DMS79 treated with DMSO at 0.1 percent for 48 hours (cell line): ENCODE measurements around the gene CDC42BPA.
A peak's percentile ranks its signal among the peaks of the same experiment; 100 is the strongest.
"Not testable (repeated sequence)": the region's sequence is repeated elsewhere in the genome, so short reads cannot be mapped to it uniquely, and the experiment has no call there.

Experiments used
- DNase-seq: peaks from one replicate; lab custom pipeline; 2025; lab: John Stamatoyannopoulos, UW

The CDC42BPA gene

GRCh38 chr1:227318016-227318852 lies at the start of gene CDC42BPA:
TSS of gene CDC42BPA (minus strand) at chr1:227318492. CDS start at chr1:227317182, 1,310 bp downstream.
- DNase-seq: peak; percentile 90

DNA sequence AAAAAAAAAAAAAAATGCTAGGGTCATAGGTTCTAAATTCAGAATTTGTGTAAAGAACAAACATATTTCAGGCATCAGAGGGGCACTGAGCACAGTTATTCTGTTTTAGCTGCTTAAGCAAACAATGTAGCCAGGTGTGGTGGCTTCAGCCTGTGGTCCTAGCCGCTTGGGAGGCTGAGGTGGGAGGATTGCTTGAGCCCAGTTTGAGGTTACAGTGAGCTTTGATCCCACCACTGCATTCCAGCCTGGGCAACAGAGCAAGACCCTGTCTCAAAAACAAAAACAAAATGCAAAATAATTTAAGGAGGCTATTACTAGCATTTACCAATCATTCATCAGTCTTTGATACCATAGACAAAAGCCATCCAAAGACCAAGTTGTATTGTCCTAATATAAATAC lies 49.7 kb upstream of the CDC42BPA start:
- no peak for DNase-seq

DNA sequence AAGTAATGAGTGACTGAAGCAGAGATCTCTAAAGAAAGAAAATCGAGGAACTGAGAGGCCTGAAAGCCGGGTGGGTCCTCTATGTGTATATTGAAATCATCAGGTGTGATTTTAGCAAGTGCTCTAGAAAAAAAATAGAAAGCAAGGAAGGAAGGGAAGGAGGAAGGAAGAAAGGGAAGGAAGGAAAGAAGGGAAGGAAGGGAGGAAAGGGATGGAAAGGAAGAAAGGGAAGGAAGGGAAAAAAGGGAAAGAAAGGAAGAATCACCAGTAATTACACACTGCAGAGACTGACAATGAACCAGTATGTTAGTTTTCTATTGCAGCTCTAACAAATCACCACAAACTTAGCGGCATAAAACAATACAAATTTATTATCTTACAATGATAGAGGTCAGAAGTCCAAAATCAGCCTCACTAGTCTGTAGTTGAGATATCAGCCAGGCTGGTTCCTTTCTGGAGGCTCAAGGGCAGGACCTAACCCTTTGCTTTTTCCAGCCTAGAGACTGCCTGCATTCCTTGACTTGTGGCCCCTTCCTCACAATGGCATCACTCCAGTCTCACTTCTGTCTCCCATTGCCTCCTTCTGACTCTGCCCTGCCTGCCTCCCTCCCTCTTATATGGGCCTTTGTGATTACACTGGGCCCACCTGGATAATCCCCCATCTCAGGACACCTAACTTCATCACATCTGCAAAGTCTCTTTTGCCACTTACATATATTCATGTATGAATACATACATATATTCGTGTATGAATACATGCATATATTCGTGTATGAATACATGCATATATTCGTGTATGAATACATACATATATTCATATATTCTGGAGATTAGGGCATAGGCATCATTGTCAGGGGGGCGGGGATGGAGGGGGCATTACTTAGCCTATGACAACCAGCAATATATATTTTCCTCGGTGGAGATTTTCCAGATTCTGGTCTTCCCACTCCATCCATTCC lies 47.5 kb upstream of the CDC42BPA start:
- no peak for DNase-seq

DNA sequence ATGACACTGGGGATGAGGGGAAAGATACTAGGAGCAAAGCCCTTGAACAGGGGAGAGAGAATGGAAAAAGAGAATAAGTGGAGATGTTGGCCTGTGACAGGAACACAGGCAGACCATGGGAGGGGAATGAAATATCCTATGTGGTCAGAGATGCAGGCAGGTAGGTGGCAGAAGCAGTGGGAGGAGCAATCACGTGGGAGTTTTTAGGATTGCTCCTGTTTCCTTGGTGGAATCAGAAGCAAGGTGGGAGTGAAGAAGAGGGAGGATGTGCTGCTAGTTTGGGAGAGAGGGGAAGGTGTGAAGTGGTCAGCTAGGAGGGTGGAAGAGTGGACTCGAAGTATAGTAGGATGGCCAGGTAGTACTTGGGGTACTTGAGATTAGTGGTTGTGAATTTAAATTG lies 46.4 kb upstream of the CDC42BPA start:
- no peak for DNase-seq

DNA sequence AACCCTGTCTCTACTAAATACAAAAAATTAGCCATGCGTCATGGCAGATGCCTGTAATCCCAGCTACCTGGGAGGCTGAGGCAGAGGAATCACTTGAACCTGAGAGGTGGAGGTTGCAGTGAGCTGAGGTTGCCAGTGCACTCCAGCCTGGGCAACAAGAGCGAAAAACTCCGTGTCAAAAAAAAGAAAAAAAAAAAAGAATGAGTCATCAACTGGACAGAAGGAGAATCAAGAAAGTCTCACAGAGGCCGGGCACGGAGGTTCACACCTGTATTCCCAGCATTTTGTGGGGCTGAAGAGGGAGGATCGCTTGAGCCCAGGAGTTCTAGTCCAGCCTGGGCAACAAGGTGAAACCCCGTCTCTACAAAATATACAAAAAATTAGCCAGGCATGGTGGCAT lies 45.5 kb upstream of the CDC42BPA start:
- DNase-seq: no peak

DNA sequence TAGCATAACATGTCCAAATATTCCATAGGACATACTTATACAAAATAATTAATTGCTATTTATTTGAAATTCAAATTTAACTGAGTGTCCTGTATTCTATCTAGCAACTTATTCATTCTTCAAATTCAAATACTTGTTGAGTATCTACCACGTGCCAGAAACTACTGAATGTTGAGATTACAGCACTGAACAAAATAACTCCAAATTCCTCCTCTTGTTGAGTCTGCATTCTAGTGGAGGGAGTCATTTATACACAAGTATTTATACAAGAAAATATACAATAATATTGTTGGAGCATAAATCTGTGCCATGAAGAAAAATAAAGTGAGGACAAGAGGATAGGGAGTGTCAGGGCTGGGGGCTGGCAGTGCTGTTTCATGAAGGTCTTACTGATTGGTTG lies 43.7 kb upstream of the CDC42BPA start:
- no peak for DNase-seq

- no peak for DNase-seq
These were observed 39.6 kb upstream of the CDC42BPA start for GRCh38 chr1:227357927-227358302.

GRCh38 chr1:227357171-227357926 lies 39.1 kb upstream of the CDC42BPA start:
- no peak for DNase-seq

DNA sequence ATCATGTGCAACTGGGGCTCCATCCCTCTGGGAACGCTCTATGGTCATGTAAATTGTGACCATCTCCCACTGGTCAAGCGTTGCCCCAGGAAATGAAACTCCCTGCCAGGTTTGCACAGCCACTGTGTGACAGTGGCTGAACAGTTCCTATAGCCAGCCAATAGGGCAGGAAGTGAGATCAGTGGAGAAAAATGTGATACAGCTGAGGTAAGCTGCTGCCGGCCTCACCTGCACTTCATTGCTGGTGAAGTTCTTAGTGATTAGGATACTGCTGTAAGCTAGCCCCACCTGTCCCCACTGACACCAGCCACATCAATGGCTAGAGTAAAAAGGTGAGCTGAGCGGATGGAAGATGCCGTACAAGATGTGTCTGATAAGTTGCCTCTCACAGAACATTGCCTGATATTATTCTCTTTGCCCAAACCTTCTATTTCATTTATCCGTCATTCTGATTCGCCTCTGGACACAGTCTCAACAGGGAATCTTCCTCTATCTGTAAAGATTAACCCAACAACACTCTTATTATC lies 38.4 kb upstream of the CDC42BPA start:
- no peak for DNase-seq

DNA sequence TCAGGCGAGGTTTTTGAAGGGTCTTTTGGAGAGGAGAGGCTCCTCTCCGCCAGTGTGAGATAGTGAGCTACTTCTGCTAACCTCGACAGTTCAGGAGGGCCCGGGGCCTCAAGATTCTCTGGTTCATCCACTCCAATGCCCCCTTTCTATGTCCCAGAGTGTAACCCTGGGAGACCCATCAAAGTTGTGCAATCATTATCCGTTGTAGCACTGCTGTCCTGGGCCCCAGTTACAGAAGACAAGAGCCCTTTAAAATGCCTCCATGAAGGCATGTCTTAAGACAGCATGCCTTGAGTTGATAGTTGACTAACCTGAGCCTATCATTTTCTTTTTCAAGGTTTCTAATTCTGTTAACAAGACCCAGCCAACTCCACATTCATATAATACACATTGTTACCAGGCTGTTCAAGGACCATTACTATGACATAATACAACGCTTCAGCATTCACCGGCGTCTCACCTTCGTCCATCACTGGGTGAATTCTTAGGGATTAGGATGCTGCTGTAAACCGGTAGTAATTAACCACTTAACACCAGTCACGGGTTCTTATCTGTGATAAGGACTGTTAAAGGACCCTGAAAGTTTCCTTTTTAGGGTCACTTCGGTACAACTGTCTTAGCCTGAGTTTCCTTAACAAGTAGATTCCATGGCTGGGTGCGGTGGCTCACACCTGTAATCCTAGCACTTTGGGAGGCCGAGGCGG lies 37.4 kb upstream of the CDC42BPA start:
- DNase-seq: no peak

DNA sequence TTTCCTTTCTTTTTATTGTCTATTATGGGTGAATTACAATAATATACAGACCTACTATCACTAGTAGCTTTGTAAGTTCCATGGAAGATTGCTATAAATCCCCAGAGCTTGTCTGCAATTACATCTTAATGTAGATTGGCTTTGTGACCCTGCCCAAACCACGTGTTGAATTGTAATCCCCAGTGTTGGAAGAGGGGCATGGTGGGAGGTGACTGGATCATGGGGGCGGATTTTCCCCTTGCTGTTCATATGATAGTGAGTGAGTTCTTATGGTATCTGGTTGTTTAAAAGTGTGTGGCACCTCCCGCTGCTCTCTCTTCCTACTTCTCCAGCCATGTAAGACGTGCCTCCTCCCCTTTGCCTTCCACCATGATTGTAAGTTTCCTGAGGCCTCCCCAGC lies 34.9 kb upstream of the CDC42BPA start:
- DNase-seq: no peak

DNA sequence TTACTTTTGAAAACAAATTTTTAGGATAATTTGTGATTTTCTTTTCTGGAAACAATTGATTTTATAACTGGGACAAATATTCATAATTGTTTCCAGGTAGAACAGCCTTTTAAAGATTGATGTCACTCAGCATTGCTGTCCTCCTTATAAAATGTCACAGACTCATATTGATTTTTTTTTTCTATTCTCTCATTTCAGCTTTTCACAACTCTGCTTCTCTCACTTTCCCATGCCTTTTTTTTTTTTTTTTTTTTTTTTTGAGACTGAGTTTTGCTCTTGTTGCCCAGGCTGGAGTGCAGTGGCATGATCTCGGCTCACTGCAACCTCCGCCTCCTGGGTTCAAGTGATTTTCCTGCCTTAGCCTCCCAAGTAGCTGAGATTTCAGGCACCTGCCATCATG lies 33.9 kb upstream of the CDC42BPA start:
- DNase-seq: not testable (repeated sequence)

DNA sequence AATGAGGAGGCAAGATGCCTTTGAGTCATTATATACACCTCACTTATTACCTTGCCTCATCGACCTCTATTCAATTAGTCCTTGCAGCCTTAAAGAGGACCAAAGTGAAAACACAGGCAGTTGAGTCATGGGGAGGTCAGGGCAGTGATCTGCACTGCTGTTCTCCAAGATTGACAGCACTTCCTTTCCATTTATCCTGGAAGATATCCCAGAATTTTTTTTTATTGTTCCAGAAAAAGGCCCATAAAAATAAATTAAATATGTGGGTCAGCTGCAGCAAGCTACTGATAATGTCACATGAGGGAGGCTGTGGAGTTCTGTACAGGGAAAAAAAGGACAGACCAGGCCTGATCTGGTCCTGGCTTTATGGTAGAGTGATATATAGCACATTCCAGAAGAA lies 33.2 kb upstream of the CDC42BPA start:
- no peak for DNase-seq

GRCh38 chr1:227349967-227350366 lies 31.7 kb upstream of the CDC42BPA start:
- no peak for DNase-seq

GRCh38 chr1:227343727-227344551 lies 25.6 kb upstream of the CDC42BPA start:
- DNase-seq: no peak

DNA sequence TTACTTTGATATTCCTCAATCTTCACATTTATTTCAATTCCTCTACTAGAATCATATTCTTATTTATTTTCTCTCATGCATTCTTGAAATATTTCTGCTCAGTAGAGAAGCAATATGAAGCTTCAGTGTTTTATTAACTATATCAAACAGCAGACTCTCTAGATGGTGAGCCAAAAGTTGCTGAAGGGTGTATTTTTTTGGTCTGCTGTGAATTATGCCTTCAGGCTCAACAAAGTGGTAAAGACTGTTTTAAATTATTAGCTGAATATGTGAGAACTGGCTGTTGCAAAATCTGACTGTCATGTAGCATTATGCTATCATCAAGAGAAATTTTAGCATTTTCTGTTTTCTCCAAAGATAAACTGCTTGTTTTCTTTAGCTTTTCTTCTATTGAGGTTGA lies 24.9 kb upstream of the CDC42BPA start:
- DNase-seq: no peak

DNA sequence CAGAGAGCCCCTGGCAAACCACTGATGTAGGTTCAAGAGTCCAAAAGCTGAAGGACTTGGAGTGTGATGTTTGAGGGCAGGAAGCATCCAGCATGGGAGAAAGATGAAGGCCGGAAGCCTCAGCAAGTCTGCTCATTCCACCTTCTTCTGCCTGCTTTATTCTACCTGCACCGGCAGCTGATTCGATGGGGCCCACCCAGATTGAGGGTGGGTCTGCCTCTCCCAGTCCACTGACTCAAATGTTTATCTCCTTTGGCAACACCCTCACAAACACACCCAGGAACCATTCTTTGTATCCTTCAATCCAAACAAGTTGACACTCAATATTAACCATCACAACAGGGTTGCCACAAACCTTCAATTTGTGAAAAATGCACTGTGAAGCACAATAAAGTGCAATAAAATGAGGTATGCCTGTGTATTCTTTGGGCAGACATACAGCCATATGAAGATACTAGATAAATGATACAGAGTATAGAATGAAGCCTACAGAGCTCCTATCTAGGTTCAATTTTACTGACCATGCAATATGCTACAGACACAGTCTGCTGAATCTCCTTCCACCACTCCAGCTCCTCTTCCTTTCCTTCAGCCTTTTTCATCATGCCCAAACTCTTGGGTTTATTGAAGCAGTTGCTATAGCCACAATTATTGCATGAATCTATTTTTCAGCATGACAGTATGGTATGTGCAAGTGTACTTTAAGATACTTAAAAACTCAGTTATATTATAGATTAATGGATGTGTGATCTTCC lies 24.0 kb upstream of the CDC42BPA start:
- no peak for DNase-seq

- not testable (repeated sequence) for DNase-seq
These were observed 17.8 kb upstream of the CDC42BPA start for GRCh38 chr1:227336136-227336535.

DNA sequence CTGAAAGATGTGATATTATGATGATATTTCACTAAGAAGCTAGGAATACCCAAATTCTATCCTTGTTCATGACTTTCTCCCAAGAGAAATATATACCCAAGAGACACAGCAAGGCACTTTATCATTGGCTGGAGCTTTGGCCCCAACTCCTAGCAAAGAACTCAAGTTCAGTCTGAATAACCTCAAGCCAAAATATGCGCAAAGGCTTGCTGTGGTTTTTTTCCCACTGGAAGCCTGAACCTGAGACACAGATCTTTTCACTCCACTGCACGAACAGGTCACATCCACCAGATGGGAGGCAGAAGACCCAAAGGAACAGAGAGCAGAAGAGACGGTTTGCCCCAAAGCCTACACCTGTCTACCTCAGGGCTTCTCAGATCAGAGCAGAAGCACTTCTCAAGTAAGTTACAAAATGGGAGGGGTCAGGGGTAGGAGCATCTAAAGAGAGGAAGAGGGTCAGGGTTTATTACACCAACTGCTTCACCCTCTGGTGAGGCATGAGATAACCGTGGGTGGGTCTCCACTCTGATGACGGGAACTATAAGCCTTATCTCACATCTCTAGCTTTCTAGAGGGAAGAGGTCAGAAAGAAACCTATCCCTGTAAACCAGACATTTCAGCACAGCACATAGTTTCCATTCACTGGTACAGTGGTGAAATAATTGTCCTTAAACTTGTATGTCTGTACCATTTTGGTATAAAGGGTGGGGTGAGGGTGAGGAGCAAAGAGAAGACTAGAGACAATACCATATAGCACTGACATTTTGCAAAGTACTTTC lies 17.1 kb upstream of the CDC42BPA start:
- no peak for DNase-seq
